Right lobe of liver (tissue), 6 donors: ENCODE results near the gene FARS2. TPM values are rescaled to one million over a fixed set of nuclear protein-coding genes. Genes with fewer than 3 reads are reported as not detected.

Source experiments
- ATAC-seq, 4 donors: fragments of 200-7000 bp; cut with Tn5 transposase; one replicate each; pipeline ENCODE4 v1.9.1; 2020; ENCODE audit warnings: mild to moderate bottlenecking in 4 of 4, moderate library complexity in 4 of 4
- DNase-seq, 3 donors: peaks; one replicate each; pipeline ENCODE4 v3.0.0-alpha.2; 2020
- H3K27ac ChIP-seq, 3 donors: fragments of 200-600 bp; one replicate each; pipeline ENCODE4 v1.8.0; 2022
- H3K27me3 ChIP-seq, 2 donors: fragments of 200-600 bp; one replicate each; pipeline ENCODE4 v1.8.0; 2022
- H3K36me3 ChIP-seq, 4 donors: fragments of 200-600 bp; sonication (generic) in 1 of 4; one replicate each; pipeline versions ENCODE4 v1.5.1 to v1.8.0; 2017 to 2022; ENCODE audit warnings: control low read depth in 1 of 4
- H3K4me1 ChIP-seq, 4 donors: fragments of 200-600 bp; sonication (generic) in 1 of 4; one replicate each; pipeline versions ENCODE4 v1.5.1 to v1.8.0; 2017 to 2022; ENCODE audit warnings: control low read depth in 1 of 4
- H3K4me3 ChIP-seq, 3 donors: fragments of 200-600 bp; one replicate each; pipeline ENCODE4 v1.8.0; 2022
- H3K9me3 ChIP-seq, 4 donors: fragments of 200-600 bp; sonication (generic) in 1 of 4; one replicate each; pipeline versions ENCODE4 v1.5.1 to v1.8.0; 2017 to 2022; ENCODE audit warnings: control low read depth in 1 of 4
- CTCF ChIP-seq, 4 donors: fragments of 200-600 bp in 3 of 4; fragments of 450-650 bp in 1 of 4; IDR thresholded peaks; one replicate each; pipeline versions ENCODE4 v1.5.1 to v1.8.0; 2016 to 2022; ENCODE audit warnings: antibody characterized with exemption in 4 of 4, mild to moderate bottlenecking in 2 of 4
- POLR2A ChIP-seq: fragments of 450-650 bp; IDR thresholded peaks from one replicate; pipeline ENCODE4 v1.6.1; 2017; ENCODE audit warnings: antibody characterized with exemption, mild to moderate bottlenecking
- WGBS: methylation state at CpG from one replicate; pipeline ENCODE4 v1.1.6; 2018; ENCODE audit warnings: low coverage, low lambda C conversion rate; ENCODE audit not compliant: insufficient coverage; ENCODE audit errors: missing lambda C conversion rate; 5-methylcytosine and 5-hydroxymethylcytosine counted together
- intact Hi-C, 2 donors: fragments of 100-400 bp; cut with DNase I; formaldehyde crosslinking; loops; one replicate each; pipeline versions ENCODE4 v1.11.2 to v1.14.1; 2022
- total RNA-seq, 6 experiments: library from RNA; depleted of rRNA in 2 of 6; stranded (reverse); fragments of >200 nt in 2 of 6; fragmentation: NEBNext Ultra II Directional in 3 of 6; extraction: Animal tissue kit (Norgen Biotek cat#: 25700) in 3 of 6; gene quantifications; one replicate each; pipeline versions ENCODE4 v1.1.0 to v1.2.4, GENCODE V29; 2016 to 2023
- donor health status: DM: no; HTN: yes; CAD: no.
- donor health status: DM: no; HTN: no; CAD: no.
- donor health status: DM: no; HTN: no; CAD: no.
- donor health status: DM: no; HTN: yes; CAD: no.
- donor health status: DM: no; HTN: yes; CAD: no.

FARS2 gene
- total RNA-seq, 6 experiments from 2014 or later, result 7.2 to 12.9 (median 11.7) TPM

GRCh38 chr6:5665173-5665572, 403.9 kb downstream of the FARS2 start:
- H3K4me3 ChIP-seq, result no peak overlapping the region
- intact Hi-C loops, result no loop called here
- 89% methylated on average over 7 of the region's 8 CpGs for WGBS
- no peaks in the 10 kb centered on the region for H3K36me3 ChIP-seq
- no peak for DNase-seq
- peak in 1 of 4 donors; percentile 27 for ATAC-seq
- H3K27me3 ChIP-seq, result no peaks in the 10 kb centered on the region
- H3K27ac ChIP-seq, result no peak overlapping the region
- no peaks in the 10 kb centered on the region for H3K4me1 ChIP-seq
- H3K9me3 ChIP-seq, result no peaks in the 10 kb centered on the region
- TF ChIP-seq POLR2A, result no peak
- no peak for TF ChIP-seq CTCF (IDR thresholded peaks at IDR 0.05)

GRCh38 chr6:5665667-5666066, 404.4 kb downstream of the FARS2 start:
- Histone ChIP-seq H3K27ac (no peak overlapping the region), H3K36me3 (no peaks in the 10 kb centered on the region), H3K4me1 (no peaks in the 10 kb centered on the region), H3K9me3 (no peaks in the 10 kb centered on the region), H3K27me3 (no peaks in the 10 kb centered on the region), H3K4me3 (no peak overlapping the region)
- intact Hi-C loops, result no loop called here
- no CpG with 5 or more reads among the region's 2 CpGs for WGBS
- ATAC-seq (no peak), DNase-seq (no peak)
- no peak for TF ChIP-seq POLR2A
- TF ChIP-seq CTCF (IDR thresholded peaks at IDR 0.05), result no peak

- 89% methylated on average over 7 of the region's 7 CpGs for WGBS
- H3K36me3 ChIP-seq, result no peaks in the 10 kb centered on the region
- H3K9me3 ChIP-seq, result no peaks in the 10 kb centered on the region
- H3K4me3 ChIP-seq, result no peak overlapping the region
- DNase-seq, result no peak
- no peak for ATAC-seq
- H3K27me3 ChIP-seq, result no peaks in the 10 kb centered on the region
- no peaks in the 10 kb centered on the region for H3K4me1 ChIP-seq
- intact Hi-C loops, result no loop called here
- no peak overlapping the region for H3K27ac ChIP-seq
- TF ChIP-seq POLR2A, result no peak
- TF ChIP-seq CTCF (IDR thresholded peaks at IDR 0.05), result no peak
Measured at GRCh38 chr6:5666695-5667094, 405.4 kb downstream of the FARS2 start.

GRCh38 chr6:5667737-5668136, 406.4 kb downstream of the FARS2 start:
- H3K27me3 ChIP-seq, result no peaks in the 10 kb centered on the region
- no peaks in the 10 kb centered on the region for H3K9me3 ChIP-seq
- WGBS, result 47% methylated on average over 4 of the region's 5 CpGs
- intact Hi-C loops, result no loop called here
- no peaks in the 10 kb centered on the region for H3K36me3 ChIP-seq
- H3K4me3 ChIP-seq, result no peak overlapping the region
- no peak overlapping the region for H3K27ac ChIP-seq
- H3K4me1 ChIP-seq, result no peaks in the 10 kb centered on the region
- TF ChIP-seq CTCF (IDR thresholded peaks at IDR 0.05) (no peak), POLR2A (no peak)
- DNase-seq, result no peak
- no peak for ATAC-seq

- H3K36me3 ChIP-seq, result no peaks in the 10 kb centered on the region
- H3K27ac ChIP-seq, result no peak overlapping the region
- H3K27me3 ChIP-seq, result no peaks in the 10 kb centered on the region
- no peak for ATAC-seq
- DNase-seq, result no peak
- TF ChIP-seq CTCF (IDR thresholded peaks at IDR 0.05), result no peak
- TF ChIP-seq POLR2A, result no peak
- intact Hi-C loops, result no loop called here
- 96% methylated on average over 2 of the region's 2 CpGs for WGBS
- H3K4me3 ChIP-seq, result no peak overlapping the region
- H3K9me3 ChIP-seq, result no peaks in the 10 kb centered on the region
- no peaks in the 10 kb centered on the region for H3K4me1 ChIP-seq
Measured at GRCh38 chr6:5670381-5670780, 409.1 kb downstream of the FARS2 start.
